ENCODE results near the gene SCIMP. TPM values are rescaled to one million over a fixed set of nuclear protein-coding genes. Genes with fewer than 3 reads are reported as not detected.

The SCIMP gene
- total and polyA plus RNA-seq, 2 of the 13 experiments (the other 11 are each of a cell fraction or from before 2014, with no cell fraction given), result not detected

DNA sequence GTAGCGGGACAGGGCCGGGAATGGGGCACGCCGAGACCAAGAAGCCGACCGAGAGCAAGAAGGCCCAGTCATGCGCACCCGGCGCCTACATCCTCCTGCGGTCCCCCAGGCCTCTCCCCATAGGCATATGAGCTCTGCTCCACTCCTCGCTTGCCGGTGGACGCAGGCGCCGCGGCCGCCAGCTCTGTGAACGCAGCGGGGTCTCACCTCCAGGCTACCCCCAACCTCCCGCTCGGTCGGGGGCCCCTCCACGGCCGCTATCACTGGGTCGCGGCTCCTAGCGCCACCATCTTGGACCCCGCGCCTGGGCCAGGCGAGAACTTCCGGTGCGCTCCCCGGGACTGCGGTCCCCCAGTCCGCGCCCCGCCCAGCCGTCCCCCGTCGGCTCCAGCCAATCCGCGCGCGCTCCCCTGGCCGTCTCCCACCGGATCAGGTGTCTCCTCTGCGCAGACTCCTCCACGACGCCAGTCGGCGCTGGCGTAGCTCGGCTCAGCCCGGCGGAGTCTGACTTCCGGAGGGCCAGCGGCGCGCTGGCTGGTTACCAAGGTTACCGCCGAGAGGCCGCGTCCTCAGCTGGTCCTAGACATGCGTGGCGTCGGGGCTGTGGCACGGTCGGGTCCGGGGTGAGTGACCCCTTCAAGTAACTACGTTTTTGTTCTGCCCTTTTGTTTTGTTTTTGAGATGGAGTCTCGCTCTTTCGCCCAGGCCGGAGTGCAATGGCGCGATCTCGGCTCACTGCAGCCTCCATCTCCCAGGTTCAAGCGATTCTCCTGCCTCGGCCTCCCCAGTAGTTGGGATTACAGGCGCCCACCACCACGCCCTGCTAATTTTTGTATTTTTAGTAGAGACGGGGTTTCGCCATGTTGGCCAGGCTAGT, 42.9 kb downstream of the SCIMP start, which contains the start of gene ZNF594 (continued):
- TF ChIP-seq, protein P1, sequence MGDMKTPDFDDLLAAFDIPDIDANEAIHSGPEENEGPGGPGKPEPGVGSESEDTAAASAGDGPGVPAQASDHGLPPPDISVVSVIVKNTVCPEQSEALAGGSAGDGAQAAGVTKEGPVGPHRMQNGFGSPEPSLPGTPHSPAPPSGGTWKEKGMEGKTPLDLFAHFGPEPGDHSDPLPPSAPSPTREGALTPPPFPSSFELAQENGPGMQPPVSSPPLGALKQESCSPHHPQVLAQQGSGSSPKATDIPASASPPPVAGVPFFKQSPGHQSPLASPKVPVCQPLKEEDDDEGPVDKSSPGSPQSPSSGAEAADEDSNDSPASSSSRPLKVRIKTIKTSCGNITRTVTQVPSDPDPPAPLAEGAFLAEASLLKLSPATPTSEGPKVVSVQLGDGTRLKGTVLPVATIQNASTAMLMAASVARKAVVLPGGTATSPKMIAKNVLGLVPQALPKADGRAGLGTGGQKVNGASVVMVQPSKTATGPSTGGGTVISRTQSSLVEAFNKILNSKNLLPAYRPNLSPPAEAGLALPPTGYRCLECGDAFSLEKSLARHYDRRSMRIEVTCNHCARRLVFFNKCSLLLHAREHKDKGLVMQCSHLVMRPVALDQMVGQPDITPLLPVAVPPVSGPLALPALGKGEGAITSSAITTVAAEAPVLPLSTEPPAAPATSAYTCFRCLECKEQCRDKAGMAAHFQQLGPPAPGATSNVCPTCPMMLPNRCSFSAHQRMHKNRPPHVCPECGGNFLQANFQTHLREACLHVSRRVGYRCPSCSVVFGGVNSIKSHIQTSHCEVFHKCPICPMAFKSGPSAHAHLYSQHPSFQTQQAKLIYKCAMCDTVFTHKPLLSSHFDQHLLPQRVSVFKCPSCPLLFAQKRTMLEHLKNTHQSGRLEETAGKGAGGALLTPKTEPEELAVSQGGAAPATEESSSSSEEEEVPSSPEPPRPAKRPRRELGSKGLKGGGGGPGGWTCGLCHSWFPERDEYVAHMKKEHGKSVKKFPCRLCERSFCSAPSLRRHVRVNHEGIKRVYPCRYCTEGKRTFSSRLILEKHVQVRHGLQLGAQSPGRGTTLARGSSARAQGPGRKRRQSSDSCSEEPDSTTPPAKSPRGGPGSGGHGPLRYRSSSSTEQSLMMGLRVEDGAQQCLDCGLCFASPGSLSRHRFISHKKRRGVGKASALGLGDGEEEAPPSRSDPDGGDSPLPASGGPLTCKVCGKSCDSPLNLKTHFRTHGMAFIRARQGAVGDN (CRISPR knock-in tag; IDR thresholded peaks at IDR 0.05), result peak; percentile 83
- 0 out of 2 replicates have a peak, but pooled peaks have one; percentile 61 for TF ChIP-seq ZKSCAN8 (CRISPR knock-in tag; IDR thresholded peaks at IDR 0.05; ENCODE audit: borderline replicate concordance)
- TF ChIP-seq, protein P2, sequence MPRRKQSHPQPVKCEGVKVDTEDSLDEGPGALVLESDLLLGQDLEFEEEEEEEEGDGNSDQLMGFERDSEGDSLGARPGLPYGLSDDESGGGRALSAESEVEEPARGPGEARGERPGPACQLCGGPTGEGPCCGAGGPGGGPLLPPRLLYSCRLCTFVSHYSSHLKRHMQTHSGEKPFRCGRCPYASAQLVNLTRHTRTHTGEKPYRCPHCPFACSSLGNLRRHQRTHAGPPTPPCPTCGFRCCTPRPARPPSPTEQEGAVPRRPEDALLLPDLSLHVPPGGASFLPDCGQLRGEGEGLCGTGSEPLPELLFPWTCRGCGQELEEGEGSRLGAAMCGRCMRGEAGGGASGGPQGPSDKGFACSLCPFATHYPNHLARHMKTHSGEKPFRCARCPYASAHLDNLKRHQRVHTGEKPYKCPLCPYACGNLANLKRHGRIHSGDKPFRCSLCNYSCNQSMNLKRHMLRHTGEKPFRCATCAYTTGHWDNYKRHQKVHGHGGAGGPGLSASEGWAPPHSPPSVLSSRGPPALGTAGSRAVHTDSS (CRISPR knock-in tag; conservative IDR thresholded peaks at IDR 0.05), result no peak
- TF ChIP-seq ZNF225 (CRISPR knock-in tag; IDR thresholded peaks at IDR 0.05), result no peak
- peak; percentile 77; the same call in 1 of the 2 replicates for TF ChIP-seq ZNF777 (CRISPR knock-in tag; IDR thresholded peaks at IDR 0.05)
- TF ChIP-seq ZIK1 (CRISPR knock-in tag; IDR thresholded peaks at IDR 0.05; ENCODE audit: borderline replicate concordance, low read depth), result no peak
- TF ChIP-seq, protein P3, sequence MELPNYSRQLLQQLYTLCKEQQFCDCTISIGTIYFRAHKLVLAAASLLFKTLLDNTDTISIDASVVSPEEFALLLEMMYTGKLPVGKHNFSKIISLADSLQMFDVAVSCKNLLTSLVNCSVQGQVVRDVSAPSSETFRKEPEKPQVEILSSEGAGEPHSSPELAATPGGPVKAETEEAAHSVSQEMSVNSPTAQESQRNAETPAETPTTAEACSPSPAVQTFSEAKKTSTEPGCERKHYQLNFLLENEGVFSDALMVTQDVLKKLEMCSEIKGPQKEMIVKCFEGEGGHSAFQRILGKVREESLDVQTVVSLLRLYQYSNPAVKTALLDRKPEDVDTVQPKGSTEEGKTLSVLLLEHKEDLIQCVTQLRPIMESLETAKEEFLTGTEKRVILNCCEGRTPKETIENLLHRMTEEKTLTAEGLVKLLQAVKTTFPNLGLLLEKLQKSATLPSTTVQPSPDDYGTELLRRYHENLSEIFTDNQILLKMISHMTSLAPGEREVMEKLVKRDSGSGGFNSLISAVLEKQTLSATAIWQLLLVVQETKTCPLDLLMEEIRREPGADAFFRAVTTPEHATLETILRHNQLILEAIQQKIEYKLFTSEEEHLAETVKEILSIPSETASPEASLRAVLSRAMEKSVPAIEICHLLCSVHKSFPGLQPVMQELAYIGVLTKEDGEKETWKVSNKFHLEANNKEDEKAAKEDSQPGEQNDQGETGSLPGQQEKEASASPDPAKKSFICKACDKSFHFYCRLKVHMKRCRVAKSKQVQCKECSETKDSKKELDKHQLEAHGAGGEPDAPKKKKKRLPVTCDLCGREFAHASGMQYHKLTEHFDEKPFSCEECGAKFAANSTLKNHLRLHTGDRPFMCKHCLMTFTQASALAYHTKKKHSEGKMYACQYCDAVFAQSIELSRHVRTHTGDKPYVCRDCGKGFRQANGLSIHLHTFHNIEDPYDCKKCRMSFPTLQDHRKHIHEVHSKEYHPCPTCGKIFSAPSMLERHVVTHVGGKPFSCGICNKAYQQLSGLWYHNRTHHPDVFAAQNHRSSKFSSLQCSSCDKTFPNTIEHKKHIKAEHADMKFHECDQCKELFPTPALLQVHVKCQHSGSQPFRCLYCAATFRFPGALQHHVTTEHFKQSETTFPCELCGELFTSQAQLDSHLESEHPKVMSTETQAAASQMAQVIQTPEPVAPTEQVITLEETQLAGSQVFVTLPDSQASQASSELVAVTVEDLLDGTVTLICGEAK (IDR thresholded peaks at IDR 0.05), result no peak
- TF ChIP-seq, protein P3 (CRISPR knock-in tag; IDR thresholded peaks at IDR 0.05), result no peak
- peak; percentile 73 for TF ChIP-seq GABPA (IDR thresholded peaks at IDR 0.05; ENCODE audit: low read depth, low read length)
- peak; percentile 92 for TF ChIP-seq GABPA (CRISPR knock-in tag; IDR thresholded peaks at IDR 0.05; ENCODE audit: low read depth)
- TF ChIP-seq, protein P4, sequence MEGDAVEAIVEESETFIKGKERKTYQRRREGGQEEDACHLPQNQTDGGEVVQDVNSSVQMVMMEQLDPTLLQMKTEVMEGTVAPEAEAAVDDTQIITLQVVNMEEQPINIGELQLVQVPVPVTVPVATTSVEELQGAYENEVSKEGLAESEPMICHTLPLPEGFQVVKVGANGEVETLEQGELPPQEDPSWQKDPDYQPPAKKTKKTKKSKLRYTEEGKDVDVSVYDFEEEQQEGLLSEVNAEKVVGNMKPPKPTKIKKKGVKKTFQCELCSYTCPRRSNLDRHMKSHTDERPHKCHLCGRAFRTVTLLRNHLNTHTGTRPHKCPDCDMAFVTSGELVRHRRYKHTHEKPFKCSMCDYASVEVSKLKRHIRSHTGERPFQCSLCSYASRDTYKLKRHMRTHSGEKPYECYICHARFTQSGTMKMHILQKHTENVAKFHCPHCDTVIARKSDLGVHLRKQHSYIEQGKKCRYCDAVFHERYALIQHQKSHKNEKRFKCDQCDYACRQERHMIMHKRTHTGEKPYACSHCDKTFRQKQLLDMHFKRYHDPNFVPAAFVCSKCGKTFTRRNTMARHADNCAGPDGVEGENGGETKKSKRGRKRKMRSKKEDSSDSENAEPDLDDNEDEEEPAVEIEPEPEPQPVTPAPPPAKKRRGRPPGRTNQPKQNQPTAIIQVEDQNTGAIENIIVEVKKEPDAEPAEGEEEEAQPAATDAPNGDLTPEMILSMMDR (CRISPR knock-in tag; IDR thresholded peaks at IDR 0.05), result peak; percentile 95
